Breast epithelium (tissue), 4 donors: ENCODE measurements around the gene SEPTIN8. TPM values are rescaled to one million over a fixed set of nuclear protein-coding genes. Genes with fewer than 3 reads are reported as not detected.

Experiments used
- DNase-seq, 2 donors: peaks; one replicate each; pipeline ENCODE4 v3.0.0-alpha.2; 2019; ENCODE audit warnings: low spot score in 2 of 2
- H3K27ac ChIP-seq, 2 donors: fragments of 200-600 bp; sonication (generic) in 1 of 2; one replicate each; pipeline ENCODE4 v1.5.1; 2016 to 2019; ENCODE audit warnings: mild to moderate bottlenecking in 1 of 2
- H3K27me3 ChIP-seq, 2 donors: fragments of 200-600 bp; sonication (generic) in 1 of 2; one replicate each; pipeline versions ENCODE4 v1.5.1 to v1.6.0; 2017 to 2019; ENCODE audit warnings: control low read depth in 1 of 2, mild to moderate bottlenecking in 1 of 2
- H3K36me3 ChIP-seq: fragments of 200-600 bp; one replicate; pipeline ENCODE4 v1.5.1; 2019
- H3K4me1 ChIP-seq, 2 donors: fragments of 200-600 bp; sonication (generic); one replicate each; pipeline ENCODE4 v1.5.1; 2016 to 2019; ENCODE audit warnings: control low read depth in 1 of 2
- H3K4me3 ChIP-seq, 3 donors: fragments of 200-600 bp; sonication (generic); 1 replicate in 2 of 3; 2 replicates in 1 of 3; pipeline ENCODE4 v1.5.1; 2016 to 2019; ENCODE audit warnings: mild to moderate bottlenecking in 3 of 3, moderate library complexity in 2 of 3
- H3K9me3 ChIP-seq, 2 donors: fragments of 200-600 bp; sonication (generic) in 1 of 2; one replicate each; pipeline ENCODE4 v1.5.1; 2016 to 2019; ENCODE audit warnings: control low read depth in 1 of 2
- CTCF ChIP-seq, 3 donors: fragments of 450-650 bp; IDR thresholded peaks; one replicate each; pipeline ENCODE4 v1.5.1; 2016 to 2017; ENCODE audit warnings: antibody characterized with exemption in 3 of 3, mild to moderate bottlenecking in 3 of 3, moderate library complexity in 3 of 3
- POLR2A ChIP-seq: fragments of 450-650 bp; IDR thresholded peaks from one replicate; pipeline ENCODE4 v1.6.1; 2016; ENCODE audit warnings: antibody characterized with exemption, mild to moderate bottlenecking, moderate library complexity
- POLR2AphosphoS5 ChIP-seq, 3 donors: sonication (generic); formaldehyde crosslinking; IDR thresholded peaks; one replicate each; pipeline ENCODE4 v1.6.1; 2017; ENCODE audit warnings: antibody characterized with exemption in 3 of 3
- intact Hi-C: fragments of 100-400 bp; cut with DNase I; formaldehyde crosslinking; loops from one replicate; pipeline ENCODE4 v1.15.1; 2023; ENCODE audit warnings: low total_unique reads
- total RNA-seq, 3 donors: library from RNA; depleted of rRNA; stranded (reverse); fragments of >200 nt; gene quantifications; one replicate each; pipeline ENCODE4 v1.1.0, GENCODE V29; 2016

SEPTIN8 gene
- total RNA-seq, 3 donors from 2014 or later: 26.4 to 43.0 (median 40.0) TPM

DNA sequence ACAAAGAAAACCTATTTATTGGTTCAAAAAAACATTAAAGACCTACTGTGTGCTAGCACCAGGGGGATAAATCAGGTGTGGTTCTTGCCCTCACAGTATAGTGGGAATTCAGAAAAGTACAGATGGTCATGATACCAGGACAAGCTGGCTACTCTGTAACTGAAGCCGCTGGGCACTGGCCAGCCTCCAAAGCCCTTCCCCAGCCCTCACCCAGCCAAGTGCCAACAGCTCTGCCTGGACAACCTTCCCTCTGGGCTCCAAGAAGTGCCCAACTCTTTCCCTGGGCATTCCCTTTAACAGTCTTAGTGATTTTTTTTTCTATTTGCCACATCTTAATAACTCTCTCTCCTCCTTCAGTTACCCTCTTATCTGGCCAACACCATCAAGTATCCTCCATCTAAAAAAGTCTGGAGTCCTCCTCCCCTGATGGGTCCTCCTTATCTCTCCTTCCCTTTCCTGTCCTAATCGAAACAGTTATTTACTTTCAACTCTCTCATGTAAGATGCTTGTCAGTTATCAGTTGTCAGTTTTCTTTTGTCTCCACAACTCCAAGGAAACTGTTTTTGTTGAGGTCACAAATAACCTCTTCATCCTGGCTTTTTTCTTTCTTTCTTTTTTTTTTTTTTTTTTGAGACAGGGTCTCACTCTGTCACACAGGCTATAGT lies 13.3 kb upstream of the SEPTIN8 start:
- Histone ChIP-seq H3K36me3 (no peaks in the 10 kb centered on the region), H3K9me3 (no peaks in the 10 kb centered on the region), H3K27ac (no peak overlapping the region), H3K4me3 (no peak overlapping the region), H3K27me3 (no peaks in the 10 kb centered on the region), H3K4me1 (no peaks in the 10 kb centered on the region)
- intact Hi-C loops: no loop called here
- no peak for TF ChIP-seq POLR2A
- no peak for TF ChIP-seq POLR2AphosphoS5 (IDR thresholded peaks at IDR 0.05)
- TF ChIP-seq CTCF (IDR thresholded peaks at IDR 0.05): no peak
- no peak for DNase-seq

DNA sequence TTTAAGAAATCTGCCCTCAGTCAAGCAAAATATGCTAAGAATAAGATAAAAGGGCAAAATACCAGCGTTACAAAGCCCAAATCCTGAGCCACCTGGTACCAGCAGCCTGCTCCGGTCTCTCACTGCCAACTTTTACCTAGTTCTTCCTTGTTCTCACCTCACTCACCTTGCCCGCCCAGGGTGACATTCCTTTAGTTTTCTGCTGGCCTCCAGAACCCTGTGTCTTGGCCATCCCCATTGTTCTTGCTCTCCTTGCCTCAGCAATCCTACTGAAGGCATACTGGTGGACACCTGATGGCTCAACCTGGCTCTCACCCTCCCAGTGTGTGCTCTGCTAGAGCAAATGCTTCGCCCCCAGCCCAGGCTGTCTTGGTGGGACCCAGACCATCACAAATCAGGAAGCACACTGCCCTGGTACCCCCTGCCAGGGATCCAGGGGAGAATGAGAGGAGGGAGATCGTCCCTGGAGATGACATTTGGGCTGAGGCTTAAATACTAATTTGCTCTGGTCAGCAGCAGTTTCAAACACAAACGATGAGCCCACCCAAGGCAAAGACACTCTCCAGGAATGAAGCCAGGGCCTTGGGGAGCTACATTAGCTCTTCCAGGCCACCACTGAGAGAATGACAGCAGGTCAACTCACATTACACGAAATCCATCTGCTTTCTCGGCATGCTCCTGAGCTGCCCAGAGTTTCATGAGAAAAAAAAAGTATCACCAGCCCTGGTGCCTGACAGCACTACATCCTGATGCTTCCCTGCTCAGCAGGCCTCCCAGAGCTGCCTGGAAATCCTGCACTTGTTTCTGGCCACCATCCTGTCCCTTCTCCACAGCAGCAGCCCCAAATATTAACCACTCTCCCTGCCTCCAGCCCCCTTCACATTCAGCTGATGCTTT lies 12.2 kb upstream of the SEPTIN8 start:
- TF ChIP-seq POLR2AphosphoS5 (IDR thresholded peaks at IDR 0.05): no peak
- no peak for TF ChIP-seq POLR2A
- TF ChIP-seq CTCF (IDR thresholded peaks at IDR 0.05): no peak
- DNase-seq: no peak
- intact Hi-C loops: no loop called here
- Histone ChIP-seq H3K27me3 (no peaks in the 10 kb centered on the region), H3K4me3 (no peak overlapping the region), H3K9me3 (no peaks in the 10 kb centered on the region), H3K27ac (no peak overlapping the region), H3K4me1 (no peaks in the 10 kb centered on the region), H3K36me3 (no peaks in the 10 kb centered on the region)

DNA sequence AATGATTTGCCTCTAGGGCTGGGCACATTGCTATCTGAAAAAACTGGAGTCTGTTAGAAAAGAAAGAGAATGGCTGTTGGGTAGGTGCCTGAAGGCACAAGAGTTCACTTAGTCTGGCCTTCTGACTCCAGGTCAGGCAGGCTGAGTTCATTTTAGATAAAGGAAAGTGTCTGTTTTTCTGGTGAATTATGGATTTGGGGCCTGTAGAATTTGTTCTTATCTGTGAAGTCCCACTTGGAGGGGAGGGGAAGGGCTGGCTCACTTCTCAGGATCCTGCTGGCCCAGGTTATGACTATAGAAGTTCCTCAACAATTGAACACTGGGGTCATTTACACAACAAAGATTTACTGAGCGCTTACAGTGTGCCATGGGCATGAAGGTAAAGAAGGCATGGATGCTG lies 11.5 kb upstream of the SEPTIN8 start:
- no peaks in the 10 kb centered on the region for H3K27me3 ChIP-seq
- H3K4me1 ChIP-seq: no peaks in the 10 kb centered on the region
- H3K9me3 ChIP-seq: no peaks in the 10 kb centered on the region
- TF ChIP-seq POLR2AphosphoS5 (IDR thresholded peaks at IDR 0.05): no peak
- intact Hi-C loops: no loop called here
- no peaks in the 10 kb centered on the region for H3K36me3 ChIP-seq
- no peak overlapping the region for H3K27ac ChIP-seq
- no peak overlapping the region for H3K4me3 ChIP-seq
- DNase-seq: no peak

DNA sequence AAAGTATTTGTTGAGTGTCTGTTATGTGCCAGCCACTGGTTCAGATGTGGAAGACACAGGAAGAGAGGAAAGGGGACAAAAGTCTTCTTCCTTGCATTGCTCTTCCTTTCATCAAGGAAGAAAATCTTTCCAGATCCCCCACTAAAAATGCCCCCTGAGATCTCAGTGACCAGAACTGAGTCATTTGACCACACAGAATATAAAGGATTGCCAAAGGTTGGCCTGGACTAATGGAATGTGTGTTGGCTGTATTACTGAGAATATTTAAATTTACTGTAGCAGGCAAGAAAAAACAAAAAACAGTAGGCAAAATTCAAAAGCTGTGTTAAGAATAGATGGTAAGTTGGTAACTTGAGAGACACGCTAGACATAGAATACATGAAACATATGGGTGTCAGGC lies 10.0 kb upstream of the SEPTIN8 start:
- no peak for TF ChIP-seq CTCF (IDR thresholded peaks at IDR 0.05)
- TF ChIP-seq POLR2AphosphoS5 (IDR thresholded peaks at IDR 0.05): no peak
- TF ChIP-seq POLR2A: no peak
- intact Hi-C loops: no loop called here
- H3K27ac ChIP-seq: no peak overlapping the region
- DNase-seq: no peak
- no peaks in the 10 kb centered on the region for H3K9me3 ChIP-seq
- H3K4me1 ChIP-seq: no peaks in the 10 kb centered on the region
- no peaks in the 10 kb centered on the region for H3K36me3 ChIP-seq
- H3K27me3 ChIP-seq: no peaks in the 10 kb centered on the region
- no peak overlapping the region for H3K4me3 ChIP-seq

- intact Hi-C loops: no loop called here
- Histone ChIP-seq H3K4me1 (no peaks in the 10 kb centered on the region), H3K9me3 (no peaks in the 10 kb centered on the region), H3K36me3 (no peaks in the 10 kb centered on the region), H3K27me3 (no peaks in the 10 kb centered on the region), H3K4me3 (no peak overlapping the region), H3K27ac (no peak overlapping the region)
- no peak for DNase-seq
- no peak for TF ChIP-seq CTCF (IDR thresholded peaks at IDR 0.05)
- no peak for TF ChIP-seq POLR2AphosphoS5 (IDR thresholded peaks at IDR 0.05)
- no peak for TF ChIP-seq POLR2A
Measured at GRCh38 chr5:132785864-132786263, 8.8 kb upstream of the SEPTIN8 start.
